HCT116 (cell line): ENCODE measurements around the gene NINJ2.
A peak's percentile ranks its signal among the peaks of the same experiment; 100 is the strongest.

Source experiments
- FOSL1 ChIP-seq: IDR thresholded peaks from 2 replicates; pipeline ENCODE4 v1.6.1; 2012; ENCODE audit warnings: low read depth
- POLR2A ChIP-seq: IDR thresholded peaks from 2 replicates; pipeline ENCODE4 v1.7.0; 2011; ENCODE audit warnings: borderline replicate concordance; ENCODE audit not compliant: insufficient read depth, insufficient read length; ENCODE audit errors: extremely low read depth
- POLR2AphosphoS5 ChIP-seq: IDR thresholded peaks from 2 replicates; pipeline ENCODE4 v1.6.1; 2011; ENCODE audit warnings: mild to moderate bottlenecking, low read depth, low read length, moderate library complexity
- RAD21 ChIP-seq: IDR thresholded peaks from 2 replicates; pipeline ENCODE4 v1.6.1; 2012; ENCODE audit warnings: low read depth, mild to moderate bottlenecking
- SRF ChIP-seq: IDR thresholded peaks from 2 replicates; pipeline ENCODE4 v1.6.1; 2012; ENCODE audit warnings: low read depth
- TF ChIP-seq, protein P1 (sequence below), 3 experiments: fragments of 200-600 bp in 1 of 3; sonication (generic) in 1 of 3; IDR thresholded peaks in 2 of 3; conservative IDR thresholded peaks in 1 of 3; 2 replicates each; pipeline ENCODE4 v1.5.1; 2012 to 2017; ENCODE audit warnings: low read depth in 2 of 3, low read length in 2 of 3, antibody characterized with exemption in 1 of 3, borderline replicate concordance in 1 of 3, control low read depth in 1 of 3, mild to moderate bottlenecking in 1 of 3, mixed read lengths in 1 of 3, mixed run types in 1 of 3, moderate library complexity in 1 of 3; ENCODE audit not compliant: insufficient read depth in 1 of 3
- TF ChIP-seq, protein P2 (sequence below): IDR thresholded peaks from 2 replicates; pipeline ENCODE4 v1.6.1; 2012; ENCODE audit warnings: low read depth
- TF ChIP-seq, protein P3 (sequence below): IDR thresholded peaks from 2 replicates; pipeline ENCODE4 v1.6.1; 2012

DNA sequence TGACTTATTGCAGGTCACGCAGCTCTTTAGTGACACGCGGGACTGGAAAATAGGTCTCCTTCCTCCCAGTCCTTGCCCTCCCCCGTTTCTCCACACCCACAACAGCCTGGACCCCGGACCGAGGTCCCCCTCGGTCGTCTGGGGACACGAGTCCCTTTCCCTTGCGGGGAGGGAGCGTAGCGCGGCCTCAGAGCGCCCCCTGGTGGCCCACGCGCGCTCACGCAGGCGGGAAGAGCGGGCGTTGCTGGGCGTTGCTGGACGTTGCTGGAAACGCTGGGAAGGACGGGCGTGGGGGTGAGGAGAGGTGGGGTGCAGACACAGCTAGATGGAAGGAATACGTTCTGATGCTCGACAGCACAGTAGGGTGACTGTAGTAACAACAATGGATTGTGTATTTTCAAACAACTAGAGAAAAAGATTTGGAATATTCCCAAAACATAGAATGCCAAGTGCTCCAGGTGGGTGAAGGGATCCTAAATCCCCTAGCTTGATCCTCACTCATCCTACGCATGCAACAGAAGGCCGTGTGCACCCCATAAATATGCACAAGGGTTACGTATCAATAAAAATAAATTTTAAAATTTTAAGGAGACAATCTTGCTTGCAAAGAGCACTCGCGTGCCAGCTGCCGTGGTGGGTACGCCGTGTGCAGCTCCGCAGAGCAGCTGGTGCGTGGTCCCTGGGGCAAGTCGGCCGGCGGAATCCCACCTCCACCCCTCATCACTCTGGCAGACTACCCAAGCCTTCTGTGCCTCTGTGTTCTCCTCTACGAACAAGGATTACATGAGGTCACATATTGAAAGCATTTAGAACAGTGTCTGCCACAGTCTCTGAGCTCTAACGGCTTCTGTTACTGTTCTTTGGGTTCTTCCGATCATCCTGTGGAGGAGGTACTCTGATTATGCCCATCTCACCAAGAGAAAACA lies 116.1 kb downstream of the NINJ2 start:
- TF ChIP-seq, protein P1, sequence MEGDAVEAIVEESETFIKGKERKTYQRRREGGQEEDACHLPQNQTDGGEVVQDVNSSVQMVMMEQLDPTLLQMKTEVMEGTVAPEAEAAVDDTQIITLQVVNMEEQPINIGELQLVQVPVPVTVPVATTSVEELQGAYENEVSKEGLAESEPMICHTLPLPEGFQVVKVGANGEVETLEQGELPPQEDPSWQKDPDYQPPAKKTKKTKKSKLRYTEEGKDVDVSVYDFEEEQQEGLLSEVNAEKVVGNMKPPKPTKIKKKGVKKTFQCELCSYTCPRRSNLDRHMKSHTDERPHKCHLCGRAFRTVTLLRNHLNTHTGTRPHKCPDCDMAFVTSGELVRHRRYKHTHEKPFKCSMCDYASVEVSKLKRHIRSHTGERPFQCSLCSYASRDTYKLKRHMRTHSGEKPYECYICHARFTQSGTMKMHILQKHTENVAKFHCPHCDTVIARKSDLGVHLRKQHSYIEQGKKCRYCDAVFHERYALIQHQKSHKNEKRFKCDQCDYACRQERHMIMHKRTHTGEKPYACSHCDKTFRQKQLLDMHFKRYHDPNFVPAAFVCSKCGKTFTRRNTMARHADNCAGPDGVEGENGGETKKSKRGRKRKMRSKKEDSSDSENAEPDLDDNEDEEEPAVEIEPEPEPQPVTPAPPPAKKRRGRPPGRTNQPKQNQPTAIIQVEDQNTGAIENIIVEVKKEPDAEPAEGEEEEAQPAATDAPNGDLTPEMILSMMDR (IDR thresholded peaks at IDR 0.05 in 2 of 3, conservative IDR thresholded peaks at IDR 0.05 in 1 of 3; ENCODE audit: borderline replicate concordance in 1 of 3, insufficient read depth in 1 of 3, low read depth in 2 of 3, low read length in 2 of 3), result peak; percentile 97 to 99 (median 97)
- TF ChIP-seq RAD21 (peak; percentile 100), FOSL1 (no peak), POLR2A (no peak), POLR2AphosphoS5 (no peak), SRF (no peak)
- TF ChIP-seq, protein P2, sequence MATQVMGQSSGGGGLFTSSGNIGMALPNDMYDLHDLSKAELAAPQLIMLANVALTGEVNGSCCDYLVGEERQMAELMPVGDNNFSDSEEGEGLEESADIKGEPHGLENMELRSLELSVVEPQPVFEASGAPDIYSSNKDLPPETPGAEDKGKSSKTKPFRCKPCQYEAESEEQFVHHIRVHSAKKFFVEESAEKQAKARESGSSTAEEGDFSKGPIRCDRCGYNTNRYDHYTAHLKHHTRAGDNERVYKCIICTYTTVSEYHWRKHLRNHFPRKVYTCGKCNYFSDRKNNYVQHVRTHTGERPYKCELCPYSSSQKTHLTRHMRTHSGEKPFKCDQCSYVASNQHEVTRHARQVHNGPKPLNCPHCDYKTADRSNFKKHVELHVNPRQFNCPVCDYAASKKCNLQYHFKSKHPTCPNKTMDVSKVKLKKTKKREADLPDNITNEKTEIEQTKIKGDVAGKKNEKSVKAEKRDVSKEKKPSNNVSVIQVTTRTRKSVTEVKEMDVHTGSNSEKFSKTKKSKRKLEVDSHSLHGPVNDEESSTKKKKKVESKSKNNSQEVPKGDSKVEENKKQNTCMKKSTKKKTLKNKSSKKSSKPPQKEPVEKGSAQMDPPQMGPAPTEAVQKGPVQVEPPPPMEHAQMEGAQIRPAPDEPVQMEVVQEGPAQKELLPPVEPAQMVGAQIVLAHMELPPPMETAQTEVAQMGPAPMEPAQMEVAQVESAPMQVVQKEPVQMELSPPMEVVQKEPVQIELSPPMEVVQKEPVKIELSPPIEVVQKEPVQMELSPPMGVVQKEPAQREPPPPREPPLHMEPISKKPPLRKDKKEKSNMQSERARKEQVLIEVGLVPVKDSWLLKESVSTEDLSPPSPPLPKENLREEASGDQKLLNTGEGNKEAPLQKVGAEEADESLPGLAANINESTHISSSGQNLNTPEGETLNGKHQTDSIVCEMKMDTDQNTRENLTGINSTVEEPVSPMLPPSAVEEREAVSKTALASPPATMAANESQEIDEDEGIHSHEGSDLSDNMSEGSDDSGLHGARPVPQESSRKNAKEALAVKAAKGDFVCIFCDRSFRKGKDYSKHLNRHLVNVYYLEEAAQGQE, result no peak
- TF ChIP-seq, protein P3, sequence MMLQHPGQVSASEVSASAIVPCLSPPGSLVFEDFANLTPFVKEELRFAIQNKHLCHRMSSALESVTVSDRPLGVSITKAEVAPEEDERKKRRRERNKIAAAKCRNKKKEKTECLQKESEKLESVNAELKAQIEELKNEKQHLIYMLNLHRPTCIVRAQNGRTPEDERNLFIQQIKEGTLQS, result no peak
